Suprapubic skin (tissue), 4 donors: ENCODE data around the gene TOM1. TPM values are rescaled to one million over a fixed set of nuclear protein-coding genes. Genes with fewer than 3 reads are reported as not detected.
A peak's percentile ranks its signal among the peaks of the same experiment; 100 is the strongest.

ENCODE experiments used
- DNase-seq, 2 donors: peaks; one replicate each; pipeline ENCODE4 v3.0.0-alpha.2; 2019; ENCODE audit warnings: low spot score in 2 of 2
- H3K27ac ChIP-seq: fragments of 200-600 bp; sonication (generic); one replicate; pipeline ENCODE4 v1.5.1; 2019
- H3K27me3 ChIP-seq: fragments of 200-600 bp; sonication (generic); one replicate; pipeline ENCODE4 v1.5.1; 2019
- H3K36me3 ChIP-seq: fragments of 200-600 bp; sonication (generic); one replicate; pipeline ENCODE4 v1.5.1; 2019
- H3K4me1 ChIP-seq: fragments of 200-600 bp; sonication (generic); one replicate; pipeline ENCODE4 v1.5.1; 2019
- H3K4me3 ChIP-seq: fragments of 200-600 bp; sonication (generic); one replicate; pipeline ENCODE4 v1.5.1; 2019; ENCODE audit warnings: mild to moderate bottlenecking
- H3K9me3 ChIP-seq: fragments of 200-600 bp; sonication (generic); one replicate; pipeline ENCODE4 v1.5.1; 2019
- CTCF ChIP-seq, 2 donors: fragments of 200-600 bp in 1 of 2; fragments of 450-650 bp in 1 of 2; sonication (generic) in 1 of 2; IDR thresholded peaks; one replicate each; pipeline ENCODE4 v1.5.1; 2016 to 2019; ENCODE audit warnings: antibody characterized with exemption in 2 of 2, mild to moderate bottlenecking in 1 of 2, moderate library complexity in 1 of 2
- EP300 ChIP-seq: sonication (generic); formaldehyde crosslinking; IDR thresholded peaks from one replicate; pipeline ENCODE4 v1.6.1; 2017; ENCODE audit warnings: antibody characterized with exemption
- POLR2A ChIP-seq, 2 donors: fragments of 450-650 bp; IDR thresholded peaks; one replicate each; pipeline ENCODE4 v1.6.1; 2017; ENCODE audit warnings: antibody characterized with exemption in 2 of 2, mild to moderate bottlenecking in 2 of 2, moderate library complexity in 2 of 2
- POLR2AphosphoS5 ChIP-seq, 3 donors: sonication (generic); formaldehyde crosslinking; IDR thresholded peaks; one replicate each; pipeline ENCODE4 v1.6.1; 2017; ENCODE audit warnings: antibody characterized with exemption in 3 of 3
- WGBS: methylation state at CpG from one replicate; pipeline ENCODE4 v1.1.5; 2018; 5-methylcytosine and 5-hydroxymethylcytosine counted together
- total RNA-seq, 4 donors: library from RNA; depleted of rRNA; stranded (reverse); fragments of >200 nt; gene quantifications; one replicate each; pipeline ENCODE4 v1.1.0, GENCODE V29; 2016

Gene TOM1
- total RNA-seq, 4 donors from 2014 or later = 105 to 279 (median 130) TPM

GRCh38 chr22:35350539-35351503 is 51.1 kb downstream of the TOM1 start:
- Histone ChIP-seq H3K27ac (peak overlapping the region; percentile 57), H3K4me1 (peaks cover 38% of the 10 kb centered on the region), H3K36me3 (peaks cover 26% of the 10 kb centered on the region), H3K4me3 (peak overlapping the region; percentile 53), H3K9me3 (no peaks in the 10 kb centered on the region), H3K27me3 (no peaks in the 10 kb centered on the region)
- peak; percentile 95 for DNase-seq
- WGBS = under 1% methylated on average over 25 of the region's 47 CpGs
- peak in 1 of 2 donors; percentile 11 for TF ChIP-seq POLR2A (IDR thresholded peaks at IDR 0.05)
- TF ChIP-seq EP300 = no peak
- TF ChIP-seq POLR2AphosphoS5 (IDR thresholded peaks at IDR 0.05) = peak in 2 of 3 donors; percentile 33 to 45
- TF ChIP-seq CTCF (IDR thresholded peaks at IDR 0.05) = peak; percentile 84 to 86

- no peak overlapping the region for H3K27ac ChIP-seq
- peak; percentile 85 for DNase-seq
- peaks cover 38% of the 10 kb centered on the region for H3K4me1 ChIP-seq
- 57% methylated on average over 13 of the region's 19 CpGs for WGBS
- TF ChIP-seq CTCF (IDR thresholded peaks at IDR 0.05) (no peak), EP300 (no peak), POLR2A (IDR thresholded peaks at IDR 0.05) (no peak), POLR2AphosphoS5 (IDR thresholded peaks at IDR 0.05) (no peak)
- H3K9me3 ChIP-seq = no peaks in the 10 kb centered on the region
- H3K4me3 ChIP-seq = no peak overlapping the region
- no peaks in the 10 kb centered on the region for H3K27me3 ChIP-seq
- peaks cover 9% of the 10 kb centered on the region for H3K36me3 ChIP-seq
These were observed 52.8 kb downstream of the TOM1 start for GRCh38 chr22:35352214-35353111.

- Histone ChIP-seq H3K9me3 (no peaks in the 10 kb centered on the region), H3K27me3 (no peaks in the 10 kb centered on the region), H3K36me3 (peaks cover under 1% of the 10 kb centered on the region), H3K27ac (no peak overlapping the region), H3K4me3 (no peak overlapping the region), H3K4me1 (peaks cover 38% of the 10 kb centered on the region)
- no peak for DNase-seq
- TF ChIP-seq CTCF (IDR thresholded peaks at IDR 0.05) = no peak
- no peak for TF ChIP-seq POLR2AphosphoS5 (IDR thresholded peaks at IDR 0.05)
- TF ChIP-seq POLR2A (IDR thresholded peaks at IDR 0.05) = no peak
- WGBS = 72% methylated on average over 12 of the region's 12 CpGs
These were observed 53.6 kb downstream of the TOM1 start for GRCh38 chr22:35353318-35353717.

- DNase-seq = no peak
- no peaks in the 10 kb centered on the region for H3K9me3 ChIP-seq
- peaks cover 35% of the 10 kb centered on the region for H3K4me1 ChIP-seq
- TF ChIP-seq CTCF (IDR thresholded peaks at IDR 0.05) = no peak
- TF ChIP-seq POLR2AphosphoS5 (IDR thresholded peaks at IDR 0.05) = no peak
- no peak for TF ChIP-seq POLR2A (IDR thresholded peaks at IDR 0.05)
- no peak for TF ChIP-seq EP300
- no peaks in the 10 kb centered on the region for H3K36me3 ChIP-seq
- no peak overlapping the region for H3K4me3 ChIP-seq
- 87% methylated on average over 4 of the region's 4 CpGs for WGBS
- no peaks in the 10 kb centered on the region for H3K27me3 ChIP-seq
- no peak overlapping the region for H3K27ac ChIP-seq
These were observed 54.4 kb downstream of the TOM1 start for GRCh38 chr22:35354068-35354467.
